CD14-positive monocyte (primary cell): ENCODE results near the gene BRICD5. TPM values are rescaled to one million over a fixed set of nuclear protein-coding genes. Genes with fewer than 3 reads are reported as not detected.
A peak's percentile ranks its signal among the peaks of the same experiment; 100 is the strongest.

Source experiments
- DNase-seq, 3 donors: peaks; one replicate each; pipeline ENCODE4 v3.0.0-alpha.2; 2011 to 2022
- H2AFZ ChIP-seq: 2 replicates; pipeline ENCODE4 v1.6.0; 2012; ENCODE audit warnings: mild to moderate bottlenecking, low read depth, low read length, inconsistent platforms; ENCODE audit not compliant: insufficient read depth, poor library complexity, severe bottlenecking
- H3K27ac ChIP-seq, 2 donors: 1 replicate in 1 of 2; 2 replicates in 1 of 2; pipeline ENCODE4 v1.5.1; 2012 to 2013; ENCODE audit warnings: low read length in 2 of 2, control low read depth in 1 of 2, inconsistent platforms in 1 of 2, low read depth in 1 of 2, mild to moderate bottlenecking in 1 of 2
- H3K27me3 ChIP-seq, 2 donors: one replicate each; pipeline versions ENCODE4 v1.6.0 to v1.6.1; 2011 to 2013; ENCODE audit warnings: low read length in 2 of 2; ENCODE audit not compliant: control insufficient read depth in 2 of 2, insufficient read depth in 2 of 2
- H3K36me3 ChIP-seq, 2 donors: replicated peaks in 1 of 2; 1 replicate in 1 of 2; 2 replicates in 1 of 2; pipeline versions ENCODE4 v1.5.1 to v1.6.1; 2012 to 2013; ENCODE audit warnings: low read length in 2 of 2, control low read depth in 1 of 2, inconsistent platforms in 1 of 2, mild to moderate bottlenecking in 1 of 2; ENCODE audit not compliant: insufficient read depth in 2 of 2, control insufficient read depth in 1 of 2
- H3K4me1 ChIP-seq, 2 donors: 1 replicate in 1 of 2; 2 replicates in 1 of 2; pipeline versions ENCODE4 v1.5.1 to v1.6.1; 2012 to 2013; ENCODE audit warnings: low read length in 2 of 2, control low read depth in 1 of 2, inconsistent platforms in 1 of 2, mild to moderate bottlenecking in 1 of 2, moderate library complexity in 1 of 2; ENCODE audit not compliant: insufficient read depth in 2 of 2, control insufficient read depth in 1 of 2
- H3K4me2 ChIP-seq: replicated peaks from 2 replicates; pipeline ENCODE3; 2012; ENCODE audit warnings: low read length, moderate library complexity, mild to moderate bottlenecking; ENCODE audit not compliant: poor library complexity, severe bottlenecking; ENCODE audit errors: extremely low read depth
- H3K4me3 ChIP-seq, 3 experiments: fragments of 200-600 bp in 1 of 3; sonication (generic) in 1 of 3; replicated peaks in 1 of 3; 1 replicate in 2 of 3; 2 replicates in 1 of 3; pipeline ENCODE4 v1.5.1; 2011 to 2013; ENCODE audit warnings: low read length in 3 of 3, mild to moderate bottlenecking in 3 of 3, control low read depth in 2 of 3, low read depth in 2 of 3, inconsistent platforms in 1 of 3, moderate library complexity in 1 of 3
- H3K79me2 ChIP-seq: 2 replicates; pipeline ENCODE4 v1.6.0; 2012; ENCODE audit warnings: mild to moderate bottlenecking, control low read depth, inconsistent platforms, low read length, moderate library complexity; ENCODE audit not compliant: insufficient read depth
- H3K9ac ChIP-seq: 2 replicates; pipeline ENCODE4 v1.6.0; 2017; ENCODE audit warnings: low read length, mild to moderate bottlenecking; ENCODE audit not compliant: insufficient read depth, poor library complexity, severe bottlenecking
- H3K9me3 ChIP-seq, 2 donors: replicated peaks in 1 of 2; 1 replicate in 1 of 2; 2 replicates in 1 of 2; pipeline versions ENCODE4 v1.5.1 to v1.6.1; 2012 to 2013; ENCODE audit warnings: low read length in 2 of 2, control low read depth in 1 of 2; ENCODE audit not compliant: control insufficient read depth in 1 of 2, insufficient read depth in 1 of 2
- H4K20me1 ChIP-seq: 2 replicates; pipeline ENCODE4 v1.6.0; 2012; ENCODE audit warnings: mild to moderate bottlenecking, low read length, control low read depth, moderate library complexity; ENCODE audit not compliant: insufficient read depth
- H3K27ac Mint-ChIP-seq, 7 donors: one replicate each; pipeline ENCODE4 v1.8.0; 2020; ENCODE audit warnings: mild to moderate bottlenecking in 7 of 7, mixed read lengths in 7 of 7, moderate library complexity in 6 of 7, inconsistent platforms in 2 of 7
- H3K27me3 Mint-ChIP-seq, 3 donors: one replicate each; pipeline ENCODE4 v1.8.0; 2021 to 2022; ENCODE audit warnings: low read depth in 3 of 3, mild to moderate bottlenecking in 3 of 3, mixed read lengths in 3 of 3, moderate library complexity in 3 of 3, inconsistent platforms in 1 of 3
- H3K36me3 Mint-ChIP-seq, 2 donors: one replicate each; pipeline ENCODE4 v1.8.0; 2020; ENCODE audit warnings: mixed read lengths in 2 of 2, inconsistent platforms in 1 of 2, mild to moderate bottlenecking in 1 of 2
- H3K4me1 Mint-ChIP-seq: one replicate; pipeline ENCODE4 v1.8.0; 2020; ENCODE audit warnings: mild to moderate bottlenecking, mixed read lengths
- H3K4me3 Mint-ChIP-seq, 2 donors: one replicate each; pipeline ENCODE4 v1.8.0; 2020; ENCODE audit warnings: mild to moderate bottlenecking in 2 of 2, mixed read lengths in 2 of 2, moderate library complexity in 1 of 2
- H3K9me3 Mint-ChIP-seq, 7 donors: one replicate each; pipeline ENCODE4 v1.8.0; 2020 to 2022; ENCODE audit warnings: mixed read lengths in 7 of 7, mild to moderate bottlenecking in 6 of 7, moderate library complexity in 6 of 7, inconsistent platforms in 2 of 7
- CTCF ChIP-seq: fragments of 200-600 bp; IDR thresholded peaks from one replicate; pipeline ENCODE4 v1.8.0; 2022; ENCODE audit warnings: antibody characterized with exemption, mild to moderate bottlenecking
- WGBS: methylation state at CpG from one replicate; pipeline ENCODE4 v1.1.5; 2013; ENCODE audit warnings: missing lambda C conversion rate; ENCODE audit not compliant: insufficient coverage; 5-methylcytosine and 5-hydroxymethylcytosine counted together
- intact Hi-C, 2 donors: fragments of 100-400 bp; cut with micrococcal nuclease; formaldehyde crosslinking; loops; one replicate each; pipeline versions ENCODE4 v1.15.0 to v1.15.1; 2023
- polyA plus RNA-seq, 3 donors: library from polyadenylated mRNA; depleted of rRNA in 1 of 3; unstranded in 2 of 3; stranded (reverse) in 1 of 3; fragments of 300-500 nt in 2 of 3; fragments of >200 nt in 1 of 3; fragmentation: Illumina TruSeq in 2 of 3; gene quantifications; 1 replicate in 2 of 3; 2 replicates in 1 of 3; pipeline ENCODE4 v1.2.3, GENCODE V29; 2012 to 2021

The BRICD5 gene
- polyA plus RNA-seq, 3 donors = 8.8 TPM; not detected in 2

- 43% methylated on average over 91 of the region's 106 CpGs for WGBS
- Histone ChIP-seq H3K9ac (no peak overlapping the region), H3K9me3 (no peaks in the 10 kb centered on the region), H3K4me1 (no peaks in the 10 kb centered on the region), H3K36me3 (peaks cover 34 to 43% of the 10 kb centered on the region in 2 donors), H3K27ac (no peak overlapping the region), H3K79me2 (no peaks in the 10 kb centered on the region), H3K4me2 (no peak overlapping the region), H4K20me1 (no peaks in the 10 kb centered on the region), H3K4me3 (no peak overlapping the region), H3K27me3 (peaks cover 0 to 3% of the 10 kb centered on the region in 2 donors), H2AFZ (no peak overlapping the region)
- intact Hi-C loops = no loop called here
- Mint-ChIP-seq H3K36me3 (peaks cover 28 to 38% of the 10 kb centered on the region in 2 donors), H3K4me3 (no peak overlapping the region), H3K9me3 (peaks cover 0 to 2% (median 0%) of the 10 kb centered on the region in 7 donors), H3K27ac (no peak overlapping the region), H3K27me3 (peaks cover 0 to 3% (median 2%) of the 10 kb centered on the region in 3 donors), H3K4me1 (no peaks in the 10 kb centered on the region)
- TF ChIP-seq CTCF = no peak
- DNase-seq = peak in 1 of 3 donors; percentile 43
Measured at GRCh38 chr16:2178321-2179106, 32.1 kb downstream of the BRICD5 start.

- Histone ChIP-seq H4K20me1 (no peaks in the 10 kb centered on the region), H3K4me3 (no peak overlapping the region), H3K9ac (no peak overlapping the region), H3K27me3 (peaks cover 0 to 3% of the 10 kb centered on the region in 2 donors), H3K27ac (no peak overlapping the region), H3K9me3 (no peaks in the 10 kb centered on the region), H3K4me2 (no peak overlapping the region), H2AFZ (no peak overlapping the region), H3K4me1 (no peaks in the 10 kb centered on the region), H3K79me2 (no peaks in the 10 kb centered on the region), H3K36me3 (peaks cover 43 to 52% of the 10 kb centered on the region in 2 donors)
- intact Hi-C loops = no loop called here
- H3K4me1 Mint-ChIP-seq = no peaks in the 10 kb centered on the region
- DNase-seq = no peak
- H3K36me3 Mint-ChIP-seq = peaks cover 34 to 46% of the 10 kb centered on the region in 2 donors
- peak overlapping the region in 1 of 7 donors; percentile 60 for H3K27ac Mint-ChIP-seq
- WGBS = 93% methylated on average over 10 of the region's 20 CpGs
- TF ChIP-seq CTCF = no peak
- H3K27me3 Mint-ChIP-seq = peaks cover 0 to 3% (median 2%) of the 10 kb centered on the region in 3 donors
- H3K9me3 Mint-ChIP-seq = peaks cover 0 to 2% (median 0%) of the 10 kb centered on the region in 7 donors
- no peak overlapping the region for H3K4me3 Mint-ChIP-seq
Measured at GRCh38 chr16:2177561-2177960, 33.1 kb downstream of the BRICD5 start.
